RWPE2 (cell line): Measurements from ENCODE around the gene STN1.
"Not testable (repeated sequence)": the region's sequence is repeated elsewhere in the genome, so short reads cannot be mapped to it uniquely, and the experiment has no call there.

Experiments used
- ATAC-seq: fragments of 200-7000 bp; cut with Tn5 transposase; 3 replicates; pipeline ENCODE4 v1.9.1; 2021; ENCODE audit warnings: low read depth
- DNase-seq: peaks from one replicate; pipeline ENCODE4 v3.0.0-alpha.2; 2020; ENCODE audit warnings: low spot score
- H3K27ac ChIP-seq: fragments of 450-650 bp; 2 replicates; pipeline ENCODE4 v1.5.1; 2017; ENCODE audit warnings: mild to moderate bottlenecking; ENCODE audit not compliant: poor library complexity, severe bottlenecking
- H3K27me3 ChIP-seq: fragments of 250-450 bp; sonication (Bioruptor Pico); 2 replicates; pipeline ENCODE4 v1.5.1; 2021; ENCODE audit warnings: mild to moderate bottlenecking, moderate library complexity; ENCODE audit not compliant: insufficient read depth, poor library complexity, severe bottlenecking
- H3K36me3 ChIP-seq: fragments of 250-450 bp; sonication (Bioruptor Pico); 2 replicates; pipeline ENCODE4 v1.5.1; 2020; ENCODE audit warnings: low read depth, mild to moderate bottlenecking, moderate library complexity
- H3K4me1 ChIP-seq: fragments of 250-450 bp; sonication (Bioruptor Pico); 2 replicates; pipeline ENCODE4 v1.5.1; 2021; ENCODE audit warnings: mild to moderate bottlenecking, moderate library complexity; ENCODE audit not compliant: insufficient read depth, poor library complexity, severe bottlenecking
- H3K4me3 ChIP-seq: fragments of 250-450 bp; sonication (Bioruptor Pico); 2 replicates; pipeline ENCODE4 v1.5.1; 2021; ENCODE audit warnings: mild to moderate bottlenecking, moderate library complexity; ENCODE audit not compliant: severe bottlenecking
- H3K9me3 ChIP-seq: fragments of 250-450 bp; sonication (Bioruptor Pico); 2 replicates; pipeline ENCODE4 v1.5.1; 2021; ENCODE audit warnings: mild to moderate bottlenecking, moderate library complexity; ENCODE audit not compliant: severe bottlenecking
- TF ChIP-seq, protein P1 (sequence below): fragments of 450-650 bp; IDR thresholded peaks from one replicate; pipeline ENCODE4 v1.5.1; 2017; ENCODE audit warnings: mild to moderate bottlenecking, moderate library complexity; ENCODE audit not compliant: poor library complexity, severe bottlenecking

STN1 gene

GRCh38 chr10:103845972-103846371, 72.0 kb downstream of the STN1 start:
- TF ChIP-seq, protein P1, sequence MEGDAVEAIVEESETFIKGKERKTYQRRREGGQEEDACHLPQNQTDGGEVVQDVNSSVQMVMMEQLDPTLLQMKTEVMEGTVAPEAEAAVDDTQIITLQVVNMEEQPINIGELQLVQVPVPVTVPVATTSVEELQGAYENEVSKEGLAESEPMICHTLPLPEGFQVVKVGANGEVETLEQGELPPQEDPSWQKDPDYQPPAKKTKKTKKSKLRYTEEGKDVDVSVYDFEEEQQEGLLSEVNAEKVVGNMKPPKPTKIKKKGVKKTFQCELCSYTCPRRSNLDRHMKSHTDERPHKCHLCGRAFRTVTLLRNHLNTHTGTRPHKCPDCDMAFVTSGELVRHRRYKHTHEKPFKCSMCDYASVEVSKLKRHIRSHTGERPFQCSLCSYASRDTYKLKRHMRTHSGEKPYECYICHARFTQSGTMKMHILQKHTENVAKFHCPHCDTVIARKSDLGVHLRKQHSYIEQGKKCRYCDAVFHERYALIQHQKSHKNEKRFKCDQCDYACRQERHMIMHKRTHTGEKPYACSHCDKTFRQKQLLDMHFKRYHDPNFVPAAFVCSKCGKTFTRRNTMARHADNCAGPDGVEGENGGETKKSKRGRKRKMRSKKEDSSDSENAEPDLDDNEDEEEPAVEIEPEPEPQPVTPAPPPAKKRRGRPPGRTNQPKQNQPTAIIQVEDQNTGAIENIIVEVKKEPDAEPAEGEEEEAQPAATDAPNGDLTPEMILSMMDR, result no peak
- H3K9me3 ChIP-seq, result no peaks in the 10 kb centered on the region
- no peak for ATAC-seq
- peaks cover 21% of the 10 kb centered on the region for H3K36me3 ChIP-seq
- no peaks in the 10 kb centered on the region for H3K27me3 ChIP-seq
- DNase-seq, result no peak
- H3K4me3 ChIP-seq, result no peak overlapping the region
- peaks cover 20% of the 10 kb centered on the region for H3K4me1 ChIP-seq
- H3K27ac ChIP-seq, result no peak overlapping the region

DNA sequence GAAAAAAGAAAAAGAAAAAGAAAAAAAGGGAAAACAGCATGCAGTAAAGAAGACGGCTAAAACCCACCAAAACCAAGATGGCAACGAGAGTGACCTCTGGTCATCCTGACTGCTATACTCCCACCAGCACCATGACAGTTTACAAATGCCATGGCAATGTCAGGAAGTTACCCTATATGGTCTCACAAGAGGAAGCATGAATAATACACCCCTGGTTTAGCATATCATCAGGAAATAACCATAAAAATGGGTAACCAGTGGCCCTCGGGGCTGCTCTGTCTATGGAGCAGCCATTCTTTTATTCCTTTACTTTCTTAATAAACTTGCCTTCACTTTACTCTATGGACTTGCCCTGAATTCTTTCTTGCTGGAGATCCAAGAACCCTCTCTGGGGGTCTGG, 72.6 kb downstream of the STN1 start:
- peaks cover 17% of the 10 kb centered on the region for H3K36me3 ChIP-seq
- H3K27me3 ChIP-seq, H3K4me3 ChIP-seq, ATAC-seq, DNase-seq, H3K27ac ChIP-seq, H3K9me3 ChIP-seq: not testable (repeated sequence)
- peaks cover 14% of the 10 kb centered on the region for H3K4me1 ChIP-seq

GRCh38 chr10:103843854-103844570, 74.0 kb downstream of the STN1 start:
- Histone ChIP-seq H3K4me1 (peaks cover 6% of the 10 kb centered on the region), H3K27me3 (no peaks in the 10 kb centered on the region), H3K27ac (no peak overlapping the region), H3K36me3 (peaks cover 19% of the 10 kb centered on the region), H3K9me3 (no peaks in the 10 kb centered on the region), H3K4me3 (no peak overlapping the region)
- no peak for DNase-seq
- ATAC-seq, result no peak
- TF ChIP-seq, protein P1, result no peak

DNA sequence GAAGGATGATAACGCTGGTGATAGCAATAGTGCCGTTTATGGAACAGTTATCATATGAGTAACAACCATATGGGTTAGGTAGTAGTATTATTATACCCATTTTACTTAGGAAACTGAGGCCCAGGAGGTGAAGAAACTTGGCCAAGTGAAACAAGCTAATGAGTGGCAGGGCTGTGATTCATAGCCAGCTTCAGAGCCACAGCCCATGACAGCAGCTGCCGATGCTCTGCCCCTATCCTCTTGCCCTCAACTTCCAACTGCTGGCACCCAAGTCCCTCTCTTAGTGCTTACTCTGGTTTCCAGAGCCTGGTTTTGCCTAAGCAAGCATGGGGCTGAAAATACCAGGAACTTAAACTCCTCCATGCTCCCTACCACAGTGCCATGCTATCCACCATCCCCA, 74.9 kb downstream of the STN1 start:
- no peaks in the 10 kb centered on the region for H3K27me3 ChIP-seq
- no peaks in the 10 kb centered on the region for H3K9me3 ChIP-seq
- TF ChIP-seq, protein P1, result no peak
- DNase-seq (no peak), ATAC-seq (no peak)
- peaks cover 6% of the 10 kb centered on the region for H3K4me1 ChIP-seq
- peaks cover 25% of the 10 kb centered on the region for H3K36me3 ChIP-seq
- H3K4me3 ChIP-seq, result no peak overlapping the region
- no peak overlapping the region for H3K27ac ChIP-seq

GRCh38 chr10:103842605-103843004, 75.4 kb downstream of the STN1 start:
- TF ChIP-seq, protein P1, result no peak
- Histone ChIP-seq H3K4me3 (no peak overlapping the region), H3K9me3 (no peaks in the 10 kb centered on the region), H3K36me3 (peaks cover 27% of the 10 kb centered on the region), H3K27ac (no peak overlapping the region), H3K27me3 (no peaks in the 10 kb centered on the region), H3K4me1 (peaks cover 6% of the 10 kb centered on the region)
- no peak for DNase-seq
- ATAC-seq, result no peak
